GM19193 (cell line): Measurements from ENCODE around the gene GBA2.

ENCODE experiments used
- POLR2A ChIP-seq: IDR thresholded peaks from 4 replicates; pipeline ENCODE4 v1.6.1; 2011; ENCODE audit not compliant: insufficient read depth, insufficient read length; ENCODE audit errors: extremely low read depth

The GBA2 gene

GRCh38 chr9:35753466-35753865 is 4.4 kb upstream of the GBA2 start:
- TF ChIP-seq POLR2A = no peak

- TF ChIP-seq POLR2A = no peak
Measured at GRCh38 chr9:35750256-35750531, 1.2 kb upstream of the GBA2 start.

- TF ChIP-seq POLR2A = no peak
Measured at GRCh38 chr9:35749515-35750255, 657 bp upstream of the GBA2 start.

- no peak for TF ChIP-seq POLR2A
Measured at GRCh38 chr9:35748242-35748857, 678 bp downstream of the GBA2 start.

GRCh38 chr9:35746583-35746982 is 2.4 kb downstream of the GBA2 start:
- TF ChIP-seq POLR2A = no peak

- no peak for TF ChIP-seq POLR2A
Measured at GRCh38 chr9:35745569-35745968, 3.5 kb downstream of the GBA2 start.

GRCh38 chr9:35743880-35744518 is 5.0 kb downstream of the GBA2 start:
- TF ChIP-seq POLR2A = no peak

GRCh38 chr9:35743452-35743851 is 5.6 kb downstream of the GBA2 start:
- no peak for TF ChIP-seq POLR2A

- TF ChIP-seq POLR2A = no peak
Measured at GRCh38 chr9:35741740-35742139, 7.3 kb downstream of the GBA2 start.

- no peak for TF ChIP-seq POLR2A
Measured at GRCh38 chr9:35740243-35740642, 8.8 kb downstream of the GBA2 start.

GRCh38 chr9:35738924-35739323 is 10.1 kb downstream of the GBA2 start:
- TF ChIP-seq POLR2A = no peak

GRCh38 chr9:35738186-35738585 is 10.8 kb downstream of the GBA2 start:
- no peak for TF ChIP-seq POLR2A

- no peak for TF ChIP-seq POLR2A
Measured at GRCh38 chr9:35737143-35737542, 11.9 kb downstream of the GBA2 start.

GRCh38 chr9:35736201-35736633 is 12.8 kb downstream of the GBA2 start:
- TF ChIP-seq POLR2A = no peak

- no peak for TF ChIP-seq POLR2A
Measured at GRCh38 chr9:35734096-35734495, 14.9 kb downstream of the GBA2 start.
